Stomach (tissue), 9 donors: ENCODE data around the gene RINL. TPM values are rescaled to one million over a fixed set of nuclear protein-coding genes. Genes with fewer than 3 reads are reported as not detected.

Source experiments
- DNase-seq, 2 donors: peaks; one replicate each; pipeline versions ENCODE4 v3.0.0 to v3.0.0-alpha.2; 2013 to 2019
- H3K27ac ChIP-seq, 5 donors: fragments of 200-600 bp in 4 of 5; sonication (generic) in 4 of 5; one replicate each; pipeline ENCODE4 v1.5.1; 2013 to 2019; ENCODE audit warnings: mild to moderate bottlenecking in 1 of 5, moderate library complexity in 1 of 5
- H3K27me3 ChIP-seq, 3 donors: fragments of 200-600 bp; sonication (generic); one replicate each; pipeline ENCODE4 v1.5.1; 2017 to 2019; ENCODE audit warnings: mixed run types in 1 of 3
- H3K36me3 ChIP-seq, 4 donors: fragments of 200-600 bp; sonication (generic); 1 replicate in 3 of 4; 2 replicates in 1 of 4; pipeline ENCODE4 v1.5.1; 2016 to 2019
- H3K4me1 ChIP-seq, 4 donors: fragments of 200-600 bp; sonication (generic); one replicate each; pipeline ENCODE4 v1.5.1; 2016 to 2019
- H3K4me3 ChIP-seq, 4 donors: fragments of 200-600 bp; sonication (generic) in 3 of 4; one replicate each; pipeline ENCODE4 v1.5.1; 2016 to 2019; ENCODE audit warnings: mild to moderate bottlenecking in 1 of 4
- H3K9me3 ChIP-seq, 4 donors: fragments of 200-600 bp; sonication (generic); one replicate each; pipeline ENCODE4 v1.5.1; 2016 to 2019
- CTCF ChIP-seq, 7 experiments: fragments of 450-650 bp in 4 of 7; fragments of 200-600 bp in 3 of 7; sonication (generic) in 3 of 7; IDR thresholded peaks; one replicate each; pipeline ENCODE4 v1.5.1; 2016 to 2019; ENCODE audit warnings: antibody characterized with exemption in 7 of 7, control low read depth in 2 of 7, mild to moderate bottlenecking in 1 of 7
- EP300 ChIP-seq: sonication (generic); formaldehyde crosslinking; IDR thresholded peaks from one replicate; pipeline ENCODE4 v1.6.1; 2017; ENCODE audit warnings: antibody characterized with exemption
- POLR2A ChIP-seq, 4 donors: fragments of 450-650 bp; IDR thresholded peaks; one replicate each; pipeline ENCODE4 v1.6.1; 2016; ENCODE audit warnings: antibody characterized with exemption in 4 of 4, control low read depth in 2 of 4, mild to moderate bottlenecking in 1 of 4, moderate library complexity in 1 of 4
- POLR2AphosphoS5 ChIP-seq, 3 donors: sonication (generic); formaldehyde crosslinking; IDR thresholded peaks; one replicate each; pipeline ENCODE4 v1.6.1; 2016; ENCODE audit warnings: antibody characterized with exemption in 3 of 3
- WGBS, 5 donors: extraction: QIAGEN DNeasy Blood & Tissue Kit in 3 of 5; methylation state at CpG; one replicate each; pipeline versions ENCODE4 v1.1.5 to v1.1.7; 2013 to 2018; 5-methylcytosine and 5-hydroxymethylcytosine counted together
- intact Hi-C: fragments of 100-400 bp; cut with DNase I; formaldehyde crosslinking; loops from one replicate; pipeline ENCODE4 v1.15.1; 2023; ENCODE audit warnings: low total_unique reads
- polyA plus RNA-seq, 3 donors: library from polyadenylated mRNA; stranded (reverse); fragments of 200-250 nt; gene quantifications; one replicate each; pipeline ENCODE4 v1.2.3, GENCODE V29; 2013
- total RNA-seq, 5 donors: library from RNA; depleted of rRNA; stranded (reverse); fragments of >200 nt; gene quantifications; one replicate each; pipeline versions ENCODE4 v1.1.0 to v1.2.3, GENCODE V29; 2014 to 2016
- donor health status: healthy with polysubstance abuse.
- donor health status: Bipolar disorder and iron deficiency.
- donor health status: healthy.

The RINL gene
- total and polyA plus RNA-seq, 8 donors: 1.8 to 10.0 (median 6.9) TPM; not detected in 1

- Histone ChIP-seq H3K27me3 (no peaks in the 10 kb centered on the region), H3K4me3 (peak overlapping the region; percentile 65 to 87 (median 76)), H3K4me1 (peaks cover 39 to 54% (median 53%) of the 10 kb centered on the region in 4 donors), H3K27ac (peak overlapping the region; percentile 95 to 100 (median 100)), H3K9me3 (no peaks in the 10 kb centered on the region), H3K36me3 (peaks cover 22 to 29% (median 23%) of the 10 kb centered on the region in 4 donors)
- TF ChIP-seq EP300 (no peak), CTCF (IDR thresholded peaks at IDR 0.05) (peak in 2 of 7 experiments; percentile 22 to 47), POLR2AphosphoS5 (IDR thresholded peaks at IDR 0.05) (peak; percentile 92 to 94 (median 92)), POLR2A (IDR thresholded peaks at IDR 0.05) (peak in 2 of 4 donors; percentile 62 to 92)
- WGBS, 5 donors: 0 to 1% (median 0%) methylated on average over 16 to 26 of the region's 26 CpGs
- DNase-seq: peak in 1 of 2 donors; percentile 100
- intact Hi-C loops: no loop called here
Observed at GRCh38 chr19:38850436-38850975, 27.6 kb downstream of the RINL start.

GRCh38 chr19:38849860-38850435 lies 28.1 kb downstream of the RINL start, which contains the start of gene HNRNPL:
Gene HNRNPL (minus strand): TSS chr19:38849986. CDS start chr19:38849966, 20 bp downstream.
- peaks cover 28 to 34% (median 29%) of the 10 kb centered on the region in 4 donors for H3K36me3 ChIP-seq
- TF ChIP-seq POLR2A (IDR thresholded peaks at IDR 0.05): peak in 2 of 4 donors; percentile 58 to 76
- TF ChIP-seq CTCF (IDR thresholded peaks at IDR 0.05): peak in 5 of 7 experiments; percentile 9 to 64 (median 37)
- TF ChIP-seq EP300: no peak
- peak; percentile 83 to 98 (median 97) for TF ChIP-seq POLR2AphosphoS5 (IDR thresholded peaks at IDR 0.05)
- H3K27ac ChIP-seq: peak within 1 kb of the TSS; percentile 98 to 100 (median 100)
- intact Hi-C loops: no loop called here
- no peaks in the 10 kb centered on the region for H3K27me3 ChIP-seq
- no peaks in the 10 kb centered on the region for H3K9me3 ChIP-seq
- peak within 1 kb of the TSS; percentile 72 to 99 (median 86) for H3K4me3 ChIP-seq
- DNase-seq: peak in 1 of 2 donors; percentile 100
- WGBS, 5 donors: 0 to 1% (median 0%) methylated on average over 16 to 50 of the region's 50 CpGs
- H3K4me1 ChIP-seq: peaks cover 42 to 60% (median 57%) of the 10 kb centered on the region in 4 donors

- TF ChIP-seq POLR2AphosphoS5 (IDR thresholded peaks at IDR 0.05): peak in 2 of 3 donors; percentile 54 to 75
- TF ChIP-seq POLR2A (IDR thresholded peaks at IDR 0.05): no peak
- TF ChIP-seq CTCF (IDR thresholded peaks at IDR 0.05): no peak
- no peak for TF ChIP-seq EP300
- H3K9me3 ChIP-seq: no peaks in the 10 kb centered on the region
- peak; percentile 97 to 99 for DNase-seq
- H3K4me1 ChIP-seq: peaks cover 42 to 66% (median 60%) of the 10 kb centered on the region in 4 donors
- intact Hi-C loops: no loop called here
- peak overlapping the region; percentile 72 to 99 (median 86) for H3K4me3 ChIP-seq
- H3K27ac ChIP-seq: peak overlapping the region; percentile 98 to 100 (median 100)
- peaks cover 34 to 41% (median 35%) of the 10 kb centered on the region in 4 donors for H3K36me3 ChIP-seq
- WGBS, 5 donors: 0 to 1% (median 0%) methylated on average over 47 to 76 of the region's 76 CpGs
- no peaks in the 10 kb centered on the region for H3K27me3 ChIP-seq
Observed at GRCh38 chr19:38849147-38849859, 28.8 kb downstream of the RINL start.
